Astrocyte (in vitro differentiated cells and primary cell): ENCODE data around the gene SLC6A16.

Experiments
- CTCF ChIP-seq: IDR thresholded peaks from 2 replicates; pipeline ENCODE4 v1.5.1; 2011; ENCODE audit warnings: low read depth, mild to moderate bottlenecking, inconsistent platforms, low read length, moderate library complexity; ENCODE audit not compliant: insufficient read depth
- EZH2 ChIP-seq: IDR thresholded peaks from 2 replicates; pipeline ENCODE4 v1.6.1; 2012; ENCODE audit warnings: mild to moderate bottlenecking, low read length, inconsistent platforms; ENCODE audit not compliant: insufficient read depth

GRCh38 chr19:49241769-49242168, 83.2 kb downstream of the SLC6A16 start:
- no peak for TF ChIP-seq CTCF
- no peak for TF ChIP-seq EZH2
